ENCODE data around the gene CLDN25.
A peak's percentile ranks its signal among the peaks of the same experiment; 100 is the strongest.
"Not testable (repeated sequence)": the region's sequence is repeated elsewhere in the genome, so short reads cannot be mapped to it uniquely, and the experiment has no call there.

Gene CLDN25

GRCh38 chr11:113779496-113779895, at the start of gene CLDN25:
CLDN25 (plus strand) TSS chr11:113779796; CDS start chr11:113779796, 0 bp downstream.
- no peak for DNase-seq (ENCODE audit: low spot score)

GRCh38 chr11:113730887-113731726, 48.5 kb upstream of the CLDN25 start:
- peak; percentile 55 for DNase-seq (ENCODE audit: low spot score)

GRCh38 chr11:113732092-113732491, 47.5 kb upstream of the CLDN25 start:
- DNase-seq (ENCODE audit: low spot score), result no peak

GRCh38 chr11:113736323-113736722, 43.3 kb upstream of the CLDN25 start:
- no peak for DNase-seq (ENCODE audit: low spot score)

GRCh38 chr11:113752932-113753331, 26.7 kb upstream of the CLDN25 start:
- DNase-seq (ENCODE audit: low spot score), result no peak

GRCh38 chr11:113760241-113760640, 19.4 kb upstream of the CLDN25 start:
- no peak for DNase-seq (ENCODE audit: low spot score)

- DNase-seq (ENCODE audit: low spot score), result not testable (repeated sequence)
Measured at GRCh38 chr11:113763040-113763439, 16.6 kb upstream of the CLDN25 start.

GRCh38 chr11:113764527-113765219, 14.9 kb upstream of the CLDN25 start:
- DNase-seq (ENCODE audit: low spot score), result no peak

GRCh38 chr11:113771964-113772363, 7.6 kb upstream of the CLDN25 start:
- no peak for DNase-seq (ENCODE audit: low spot score)

- no peak for DNase-seq (ENCODE audit: low spot score)
Measured at GRCh38 chr11:113773092-113773415, 6.5 kb upstream of the CLDN25 start.

- DNase-seq (ENCODE audit: low spot score), result peak; percentile 94
Measured at GRCh38 chr11:113773416-113774173, 6.0 kb upstream of the CLDN25 start, which contains the start of gene ZW10. ZW10 (minus strand) TSS chr11:113773692; CDS start chr11:113773666, 26 bp downstream.

GRCh38 chr11:113774174-113774503, 5.5 kb upstream of the CLDN25 start:
- DNase-seq (ENCODE audit: low spot score), result no peak

- DNase-seq (ENCODE audit: low spot score), result no peak
Measured at GRCh38 chr11:113778111-113778910, 1.3 kb upstream of the CLDN25 start.

GRCh38 chr11:113781682-113782081, 2.1 kb downstream of the CLDN25 start:
- no peak for DNase-seq (ENCODE audit: low spot score)

- DNase-seq (ENCODE audit: low spot score), result no peak
Measured at GRCh38 chr11:113782134-113782533, 2.5 kb downstream of the CLDN25 start.

- DNase-seq (ENCODE audit: low spot score), result not testable (repeated sequence)
Measured at GRCh38 chr11:113789016-113789415, 9.4 kb downstream of the CLDN25 start.

- DNase-seq (ENCODE audit: low spot score), result no peak
Measured at GRCh38 chr11:113789675-113790320, 10.2 kb downstream of the CLDN25 start.

GRCh38 chr11:113796663-113797259, 17.2 kb downstream of the CLDN25 start:
- peak; percentile 63 for DNase-seq (ENCODE audit: low spot score)

- DNase-seq (ENCODE audit: low spot score), result no peak
Measured at GRCh38 chr11:113802621-113803020, 23.0 kb downstream of the CLDN25 start.

GRCh38 chr11:113805640-113806039, 26.0 kb downstream of the CLDN25 start:
- no peak for DNase-seq (ENCODE audit: low spot score)

GRCh38 chr11:113806406-113806805, 26.8 kb downstream of the CLDN25 start:
- DNase-seq (ENCODE audit: low spot score), result peak; percentile 53

Data from D341Med (cell line).